NB4 (cell line): Measurements from ENCODE around the gene TCF25.
A peak's percentile ranks its signal among the peaks of the same experiment; 100 is the strongest.

ENCODE experiments used
- DNase-seq: peaks from one replicate; pipeline ENCODE4 v3.0.0; 2010; ENCODE audit warnings: low read depth
- H3K4me3 ChIP-seq: one replicate; pipeline ENCODE4 v1.5.1; 2011; ENCODE audit warnings: mild to moderate bottlenecking, low read depth, low read length, moderate library complexity
- CTCF ChIP-seq: IDR thresholded peaks from one replicate; pipeline ENCODE4 v1.5.1; 2012; ENCODE audit warnings: low read depth, low read length
- MAX ChIP-seq: IDR thresholded peaks from 2 replicates; pipeline ENCODE4 v1.6.1; 2011; ENCODE audit warnings: low read depth, low read length
- MYC ChIP-seq: IDR thresholded peaks from 2 replicates; pipeline ENCODE4 v1.6.1; 2011; ENCODE audit warnings: low read depth, low read length
- POLR2A ChIP-seq: IDR thresholded peaks from 2 replicates; pipeline ENCODE4 v1.6.1; 2011; ENCODE audit warnings: mild to moderate bottlenecking; ENCODE audit not compliant: insufficient read length; ENCODE audit errors: extremely low read depth

TCF25 gene

GRCh38 chr16:89902980-89903379 lies 29.6 kb downstream of the TCF25 start:
- no peak for DNase-seq
- TF ChIP-seq POLR2A (no peak), MAX (no peak)
- H3K4me3 ChIP-seq, result no peak overlapping the region

- no peak for DNase-seq
- TF ChIP-seq MAX (no peak), CTCF (no peak), POLR2A (no peak), MYC (no peak)
- no peak overlapping the region for H3K4me3 ChIP-seq
These were observed 30.6 kb downstream of the TCF25 start for GRCh38 chr16:89903908-89904515.

- TF ChIP-seq CTCF, result no peak
- peak; percentile 17 for TF ChIP-seq POLR2A
- DNase-seq, result no peak
- H3K4me3 ChIP-seq, result no peak overlapping the region
These were observed 31.5 kb downstream of the TCF25 start for GRCh38 chr16:89904606-89905510.

GRCh38 chr16:89905511-89906139 lies 32.2 kb downstream of the TCF25 start:
- peak; percentile 67 for DNase-seq
- no peak overlapping the region for H3K4me3 ChIP-seq
- TF ChIP-seq CTCF (no peak), MYC (no peak), MAX (no peak), POLR2A (no peak)

- no peak for TF ChIP-seq POLR2A
- no peak for TF ChIP-seq CTCF
- TF ChIP-seq MYC, result no peak
- TF ChIP-seq MAX, result no peak
- H3K4me3 ChIP-seq, result no peak overlapping the region
- no peak for DNase-seq
These were observed 33.0 kb downstream of the TCF25 start for GRCh38 chr16:89906140-89907025.
